Gastroesophageal sphincter (tissue), 3 donors: ENCODE measurements around the gene TGFB3.

Experiments
- POLR2AphosphoS5 ChIP-seq: sonication (generic); formaldehyde crosslinking; IDR thresholded peaks from one replicate; pipeline ENCODE4 v1.6.1; 2017; ENCODE audit warnings: antibody characterized with exemption
- TF ChIP-seq, protein P1 (sequence below), 4 experiments: fragments of 200-600 bp in 2 of 4; fragments of 450-650 bp in 2 of 4; sonication (generic) in 1 of 4; IDR thresholded peaks; one replicate each; pipeline ENCODE4 v1.5.1; 2017 to 2019; ENCODE audit warnings: antibody characterized with exemption in 4 of 4, mild to moderate bottlenecking in 2 of 4, moderate library complexity in 2 of 4

DNA sequence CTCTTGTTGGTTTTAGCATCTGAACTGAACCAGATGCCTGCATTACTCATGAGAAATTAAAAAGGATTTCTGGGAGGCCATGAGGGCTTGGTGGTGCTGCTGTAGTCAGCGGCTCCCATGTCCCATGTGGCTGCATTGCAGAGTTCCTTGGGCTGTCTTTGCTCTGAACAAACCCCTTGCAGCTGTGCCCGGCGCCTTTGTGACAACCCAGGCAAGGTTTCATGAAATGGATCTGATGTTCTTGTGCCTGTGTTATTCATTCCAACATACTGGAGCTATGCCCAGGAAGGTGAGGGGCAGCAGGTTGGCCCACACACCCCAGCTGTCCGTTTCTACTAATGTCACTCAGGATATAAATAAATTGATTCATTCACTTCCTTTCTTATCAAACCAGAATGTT lies 40.8 kb downstream of the TGFB3 start:
- TF ChIP-seq, protein P1, sequence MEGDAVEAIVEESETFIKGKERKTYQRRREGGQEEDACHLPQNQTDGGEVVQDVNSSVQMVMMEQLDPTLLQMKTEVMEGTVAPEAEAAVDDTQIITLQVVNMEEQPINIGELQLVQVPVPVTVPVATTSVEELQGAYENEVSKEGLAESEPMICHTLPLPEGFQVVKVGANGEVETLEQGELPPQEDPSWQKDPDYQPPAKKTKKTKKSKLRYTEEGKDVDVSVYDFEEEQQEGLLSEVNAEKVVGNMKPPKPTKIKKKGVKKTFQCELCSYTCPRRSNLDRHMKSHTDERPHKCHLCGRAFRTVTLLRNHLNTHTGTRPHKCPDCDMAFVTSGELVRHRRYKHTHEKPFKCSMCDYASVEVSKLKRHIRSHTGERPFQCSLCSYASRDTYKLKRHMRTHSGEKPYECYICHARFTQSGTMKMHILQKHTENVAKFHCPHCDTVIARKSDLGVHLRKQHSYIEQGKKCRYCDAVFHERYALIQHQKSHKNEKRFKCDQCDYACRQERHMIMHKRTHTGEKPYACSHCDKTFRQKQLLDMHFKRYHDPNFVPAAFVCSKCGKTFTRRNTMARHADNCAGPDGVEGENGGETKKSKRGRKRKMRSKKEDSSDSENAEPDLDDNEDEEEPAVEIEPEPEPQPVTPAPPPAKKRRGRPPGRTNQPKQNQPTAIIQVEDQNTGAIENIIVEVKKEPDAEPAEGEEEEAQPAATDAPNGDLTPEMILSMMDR (IDR thresholded peaks at IDR 0.05): no peak
- no peak for TF ChIP-seq POLR2AphosphoS5
